Activated CD4-positive, alpha-beta T cell treated with anti-CD3 and anti-CD28 coated beads for 36 hours (primary cell): ENCODE measurements around the gene CCDC158. TPM values are rescaled to one million over a fixed set of nuclear protein-coding genes. Genes with fewer than 3 reads are reported as not detected.

Source experiments
- ATAC-seq: fragments of 200-7000 bp; cut with Tn5 transposase; one replicate; pipeline ENCODE4 v1.10.0; 2021; ENCODE audit warnings: mild to moderate bottlenecking, moderate library complexity
- CTCF ChIA-PET: fragments of 350-600 bp; sonication (Branson Sonifier 250); formaldehyde crosslinking; loops from one replicate; lab custom pipeline; 2021; ENCODE audit warnings: antibody characterized with exemption; lab: Charles Lee
- POLR2A ChIA-PET: fragments of 350-600 bp; sonication (Branson Sonifier 250); formaldehyde crosslinking; loops from one replicate; lab custom pipeline; 2021; ENCODE audit warnings: antibody characterized with exemption, inconsistent platforms; lab: Charles Lee
- DNase-seq: peaks from one replicate; pipeline ENCODE4 v3.0.0-alpha.2; 2020
- H3K27ac Mint-ChIP-seq: one replicate; pipeline ENCODE4 v1.8.0; 2021; ENCODE audit warnings: mixed read lengths
- H3K27me3 Mint-ChIP-seq: one replicate; pipeline ENCODE4 v1.8.0; 2021; ENCODE audit warnings: mixed read lengths
- H3K36me3 Mint-ChIP-seq: one replicate; pipeline ENCODE4 v1.8.0; 2021; ENCODE audit warnings: low read depth, mixed read lengths
- H3K4me1 Mint-ChIP-seq: one replicate; pipeline ENCODE4 v1.8.0; 2021; ENCODE audit warnings: mixed read lengths
- H3K4me3 Mint-ChIP-seq: one replicate; pipeline ENCODE4 v1.8.0; 2021; ENCODE audit warnings: mild to moderate bottlenecking, moderate library complexity, mixed read lengths
- H3K9me3 Mint-ChIP-seq: one replicate; pipeline ENCODE4 v1.8.0; 2021; ENCODE audit warnings: low read depth, mixed read lengths
- intact Hi-C, 2 experiments: fragments of 100-400 bp; cut with DNase I in 1 of 2; cut with micrococcal nuclease in 1 of 2; formaldehyde crosslinking; loops; one replicate each; pipeline versions ENCODE4 v1.14.2 to v1.15.1; 2022 to 2024; cut with DNase I, micrococcal nuclease
- total RNA-seq, 2 experiments: library from RNA; stranded (reverse); gene quantifications; one replicate each; pipeline ENCODE4 v1.2.3, GENCODE V29; 2021

Gene CCDC158
- total RNA-seq, 2 experiments from 2014 or later: not detected

- POLR2A ChIA-PET: no interaction called here
- H3K4me1 Mint-ChIP-seq: no peaks in the 10 kb centered on the region
- H3K27ac Mint-ChIP-seq: no peak overlapping the region
- H3K4me3 Mint-ChIP-seq: no peak overlapping the region
- peaks cover 7% of the 10 kb centered on the region for H3K27me3 Mint-ChIP-seq
- CTCF ChIA-PET: interaction anchor here (1.1 kb wide), 1 partner anchor 160 kb away, joined by 4 read pairs; no protein-coding TSS in a partner anchor
- H3K9me3 Mint-ChIP-seq: no peaks in the 10 kb centered on the region
- no peak for DNase-seq
- intact Hi-C loops: no loop called here
- no peaks in the 10 kb centered on the region for H3K36me3 Mint-ChIP-seq
- no peak for ATAC-seq
Measured at GRCh38 chr4:76339364-76339763, 81.6 kb downstream of the CCDC158 start.

GRCh38 chr4:76334885-76335284, 86.1 kb downstream of the CCDC158 start:
- intact Hi-C loops: no loop called here
- H3K36me3 Mint-ChIP-seq: no peaks in the 10 kb centered on the region
- ChIA-PET POLR2A (interaction anchor here (0.6 kb wide), 1 partner anchor 38 kb away, joined by 3 read pairs; no protein-coding TSS in a partner anchor), CTCF (interaction anchor here (0.6 to 1.4 kb wide), 3 partner anchors 9 to 124 kb away, joined by 3 to 4 read pairs (median 4); no protein-coding TSS in a partner anchor)
- no peak overlapping the region for H3K4me3 Mint-ChIP-seq
- no peak for DNase-seq
- no peaks in the 10 kb centered on the region for H3K9me3 Mint-ChIP-seq
- no peaks in the 10 kb centered on the region for H3K4me1 Mint-ChIP-seq
- no peak for ATAC-seq
- H3K27ac Mint-ChIP-seq: no peak overlapping the region
- peaks cover 2% of the 10 kb centered on the region for H3K27me3 Mint-ChIP-seq

- Mint-ChIP-seq H3K27ac (no peak overlapping the region), H3K9me3 (peaks cover 17% of the 10 kb centered on the region), H3K27me3 (no peaks in the 10 kb centered on the region), H3K4me1 (no peaks in the 10 kb centered on the region), H3K36me3 (peaks cover 5% of the 10 kb centered on the region), H3K4me3 (no peak overlapping the region)
- no peak for ATAC-seq
- ChIA-PET POLR2A (no interaction called here), CTCF (interaction anchor here (0.7 to 1.9 kb wide), 2 partner anchors 61 to 146 kb away, joined by 3 to 8 read pairs; no protein-coding TSS in a partner anchor)
- no peak for DNase-seq
- intact Hi-C loops: no loop called here
Measured at GRCh38 chr4:76326515-76326914, 94.4 kb downstream of the CCDC158 start.

- peaks cover 5% of the 10 kb centered on the region for H3K36me3 Mint-ChIP-seq
- CTCF ChIA-PET: interaction anchor here (1.0 to 2.1 kb wide), 3 partner anchors 10 to 145 kb away, joined by 3 to 5 read pairs (median 4); no protein-coding TSS in a partner anchor
Measured at GRCh38 chr4:76325072-76325471, 95.9 kb downstream of the CCDC158 start.

GRCh38 chr4:76322236-76322635, 98.7 kb downstream of the CCDC158 start:
- no peak overlapping the region for H3K27ac Mint-ChIP-seq
- peaks cover 5% of the 10 kb centered on the region for H3K36me3 Mint-ChIP-seq
- no peaks in the 10 kb centered on the region for H3K4me1 Mint-ChIP-seq
- H3K9me3 Mint-ChIP-seq: peaks cover 24% of the 10 kb centered on the region
- no peak overlapping the region for H3K4me3 Mint-ChIP-seq
- CTCF ChIA-PET: no interaction called here
- H3K27me3 Mint-ChIP-seq: peaks cover 6% of the 10 kb centered on the region
- intact Hi-C loops: no loop called here
- POLR2A ChIA-PET: no interaction called here
- DNase-seq: no peak
- ATAC-seq: no peak

More at GRCh38 chr4:76325072-76325471, 95.9 kb downstream of the CCDC158 start:
- Mint-ChIP-seq H3K9me3 (peaks cover 22% of the 10 kb centered on the region), H3K27ac (no peak overlapping the region), H3K4me1 (no peaks in the 10 kb centered on the region), H3K27me3 (peaks cover 4% of the 10 kb centered on the region), H3K4me3 (no peak overlapping the region)
- ATAC-seq (no peak), DNase-seq (no peak)
- intact Hi-C loops: no loop called here
- POLR2A ChIA-PET: no interaction called here

- intact Hi-C loops: no loop called here
- POLR2A ChIA-PET: no interaction called here
- Mint-ChIP-seq H3K4me1 (no peaks in the 10 kb centered on the region), H3K36me3 (peaks cover 5% of the 10 kb centered on the region), H3K27ac (no peak overlapping the region), H3K27me3 (peaks cover 21% of the 10 kb centered on the region), H3K9me3 (peaks cover 28% of the 10 kb centered on the region), H3K4me3 (no peak overlapping the region)
- CTCF ChIA-PET: interaction anchor here (0.6 to 1.4 kb wide), 3 partner anchors 10 to 549 kb away, joined by 3 read pairs; partner anchors contain the start of gene STBD1
- ATAC-seq (no peak), DNase-seq (no peak)
Measured at GRCh38 chr4:76316131-76316530, 104.8 kb downstream of the CCDC158 start.

GRCh38 chr4:76315267-76315918, 105.5 kb downstream of the CCDC158 start:
- no peak overlapping the region for H3K4me3 Mint-ChIP-seq
- no peak for ATAC-seq
- no peak overlapping the region for H3K27ac Mint-ChIP-seq
- no peaks in the 10 kb centered on the region for H3K4me1 Mint-ChIP-seq
- H3K9me3 Mint-ChIP-seq: peaks cover 26% of the 10 kb centered on the region
- POLR2A ChIA-PET: no interaction called here
- CTCF ChIA-PET: no interaction called here
- peaks cover 5% of the 10 kb centered on the region for H3K36me3 Mint-ChIP-seq
- intact Hi-C loops: no loop called here
- H3K27me3 Mint-ChIP-seq: peaks cover 20% of the 10 kb centered on the region
- DNase-seq: no peak

- Mint-ChIP-seq H3K4me3 (no peak overlapping the region), H3K27me3 (peaks cover 25% of the 10 kb centered on the region), H3K36me3 (peaks cover 5% of the 10 kb centered on the region), H3K27ac (no peak overlapping the region), H3K9me3 (peaks cover 16% of the 10 kb centered on the region), H3K4me1 (no peaks in the 10 kb centered on the region)
- no peak for ATAC-seq
- no peak for DNase-seq
- ChIA-PET CTCF (interaction anchor here (0.8 to 1.4 kb wide), 2 partner anchors 32 to 64 kb away, joined by 4 read pairs; no protein-coding TSS in a partner anchor), POLR2A (no interaction called here)
- intact Hi-C loops: no loop called here
Measured at GRCh38 chr4:76313547-76313946, 107.4 kb downstream of the CCDC158 start.

GRCh38 chr4:76312457-76312856, 108.5 kb downstream of the CCDC158 start:
- no peak for DNase-seq
- peaks cover 5% of the 10 kb centered on the region for H3K36me3 Mint-ChIP-seq
- H3K4me3 Mint-ChIP-seq: no peak overlapping the region
- CTCF ChIA-PET: interaction anchor here (1.4 kb wide), 1 partner anchor 66 kb away, joined by 4 read pairs; no protein-coding TSS in a partner anchor
- peaks cover 31% of the 10 kb centered on the region for H3K27me3 Mint-ChIP-seq
- H3K27ac Mint-ChIP-seq: no peak overlapping the region
- POLR2A ChIA-PET: no interaction called here
- H3K9me3 Mint-ChIP-seq: peaks cover 13% of the 10 kb centered on the region
- intact Hi-C loops: no loop called here
- ATAC-seq: no peak
- no peaks in the 10 kb centered on the region for H3K4me1 Mint-ChIP-seq

- Mint-ChIP-seq H3K4me3 (no peak overlapping the region), H3K4me1 (no peaks in the 10 kb centered on the region), H3K9me3 (peaks cover 11% of the 10 kb centered on the region), H3K36me3 (peaks cover 3% of the 10 kb centered on the region), H3K27ac (no peak overlapping the region), H3K27me3 (peaks cover 31% of the 10 kb centered on the region)
- DNase-seq (no peak), ATAC-seq (no peak)
- POLR2A ChIA-PET: no interaction called here
- CTCF ChIA-PET: no interaction called here
- intact Hi-C loops: no loop called here
Measured at GRCh38 chr4:76311896-76312331, 109.0 kb downstream of the CCDC158 start.

- no peak for ATAC-seq
- peaks cover 3% of the 10 kb centered on the region for H3K9me3 Mint-ChIP-seq
- H3K36me3 Mint-ChIP-seq: no peaks in the 10 kb centered on the region
- no peak overlapping the region for H3K4me3 Mint-ChIP-seq
- intact Hi-C loops: no loop called here
- peaks cover 2% of the 10 kb centered on the region for H3K4me1 Mint-ChIP-seq
- H3K27ac Mint-ChIP-seq: no peak overlapping the region
- ChIA-PET CTCF (no interaction called here), POLR2A (no interaction called here)
- H3K27me3 Mint-ChIP-seq: peaks cover 27% of the 10 kb centered on the region
- DNase-seq: no peak
Measured at GRCh38 chr4:76310683-76311082, 110.3 kb downstream of the CCDC158 start.
